Breast epithelium (tissue), 3 donors: ENCODE data around the gene SDK1.

Experiments used
- CTCF ChIP-seq, 3 donors: fragments of 450-650 bp; IDR thresholded peaks; one replicate each; pipeline ENCODE4 v1.5.1; 2016 to 2017; ENCODE audit warnings: antibody characterized with exemption in 3 of 3, mild to moderate bottlenecking in 3 of 3, moderate library complexity in 3 of 3
- POLR2A ChIP-seq: fragments of 450-650 bp; IDR thresholded peaks from one replicate; pipeline ENCODE4 v1.6.1; 2016; ENCODE audit warnings: antibody characterized with exemption, mild to moderate bottlenecking, moderate library complexity

- TF ChIP-seq POLR2A (no peak), CTCF (IDR thresholded peaks at IDR 0.05) (no peak)
Observed at GRCh38 chr7:3688842-3689241, 387.8 kb downstream of the SDK1 start.
